Progenitor cell of endocrine pancreas (in vitro differentiated cells): ENCODE results near the gene NEUROD2. TPM values are rescaled to one million over a fixed set of nuclear protein-coding genes. Genes with fewer than 3 reads are reported as not detected.

ENCODE experiments used
- DNase-seq: peaks from one replicate; pipeline ENCODE4 v3.0.0; 2021; ENCODE audit warnings: low spot score; ENCODE audit not compliant: unreplicated experiment
- H3K27ac Mint-ChIP-seq: 2 replicates; pipeline ENCODE4 v1.8.0; 2021; ENCODE audit warnings: mild to moderate bottlenecking, moderate library complexity, mixed read lengths
- H3K27me3 Mint-ChIP-seq: 2 replicates; pipeline ENCODE4 v1.8.0; 2021; ENCODE audit warnings: mixed read lengths
- H3K36me3 Mint-ChIP-seq: 2 replicates; pipeline ENCODE4 v1.8.0; 2022; ENCODE audit warnings: mixed read lengths; ENCODE audit not compliant: insufficient read depth
- H3K4me1 Mint-ChIP-seq: 2 replicates; pipeline ENCODE4 v1.8.0; 2021; ENCODE audit warnings: low read depth, mixed read lengths
- H3K4me3 Mint-ChIP-seq: 2 replicates; pipeline ENCODE4 v1.8.0; 2021; ENCODE audit warnings: low read depth, mild to moderate bottlenecking, moderate library complexity, mixed read lengths
- H3K9me3 Mint-ChIP-seq: 2 replicates; pipeline ENCODE4 v1.8.0; 2021; ENCODE audit warnings: low read depth, mixed read lengths
- CTCF ChIP-seq: fragments of 200-600 bp; sonication (generic); IDR thresholded peaks from one replicate; pipeline ENCODE4 v1.5.0; 2021; ENCODE audit warnings: antibody characterized with exemption, mild to moderate bottlenecking; ENCODE audit not compliant: unreplicated experiment
- total RNA-seq: library from RNA; stranded (reverse); gene quantifications from 2 replicates; pipeline ENCODE4 v1.2.1, GENCODE V29; 2021

Gene NEUROD2
- total RNA-seq, 1 donor from 2014 or later: not detected

GRCh38 chr17:39597372-39598046, 10.2 kb downstream of the NEUROD2 start:
- H3K4me1 Mint-ChIP-seq: no peaks in the 10 kb centered on the region
- H3K4me3 Mint-ChIP-seq: no peak overlapping the region
- H3K27me3 Mint-ChIP-seq: peaks cover 92% of the 10 kb centered on the region
- no peak overlapping the region for H3K27ac Mint-ChIP-seq
- DNase-seq: no peak
- no peak for TF ChIP-seq CTCF
- no peaks in the 10 kb centered on the region for H3K36me3 Mint-ChIP-seq
- H3K9me3 Mint-ChIP-seq: no peaks in the 10 kb centered on the region

GRCh38 chr17:39596543-39597267, 11.0 kb downstream of the NEUROD2 start:
- peaks cover 92% of the 10 kb centered on the region for H3K27me3 Mint-ChIP-seq
- H3K4me3 Mint-ChIP-seq: no peak overlapping the region
- no peaks in the 10 kb centered on the region for H3K4me1 Mint-ChIP-seq
- DNase-seq: no peak
- no peak for TF ChIP-seq CTCF
- H3K36me3 Mint-ChIP-seq: peaks cover 1% of the 10 kb centered on the region
- H3K9me3 Mint-ChIP-seq: no peaks in the 10 kb centered on the region
- H3K27ac Mint-ChIP-seq: no peak overlapping the region

GRCh38 chr17:39595928-39596510, 11.7 kb downstream of the NEUROD2 start:
- Mint-ChIP-seq H3K4me1 (no peaks in the 10 kb centered on the region), H3K9me3 (no peaks in the 10 kb centered on the region), H3K36me3 (peaks cover 1% of the 10 kb centered on the region), H3K4me3 (no peak overlapping the region), H3K27ac (no peak overlapping the region), H3K27me3 (peaks cover 92% of the 10 kb centered on the region)
- TF ChIP-seq CTCF: no peak
- no peak for DNase-seq

- no peak overlapping the region for H3K27ac Mint-ChIP-seq
- H3K4me1 Mint-ChIP-seq: no peaks in the 10 kb centered on the region
Measured at GRCh38 chr17:39595294-39595693, 12.4 kb downstream of the NEUROD2 start.

More at GRCh38 chr17:39595294-39595693, 12.4 kb downstream of the NEUROD2 start:
- no peaks in the 10 kb centered on the region for H3K9me3 Mint-ChIP-seq
- H3K4me3 Mint-ChIP-seq: no peak overlapping the region
- no peak for DNase-seq
- peaks cover 92% of the 10 kb centered on the region for H3K27me3 Mint-ChIP-seq
- H3K36me3 Mint-ChIP-seq: peaks cover 1% of the 10 kb centered on the region
- TF ChIP-seq CTCF: no peak
